ENCODE measurements around the gene ORC5.

DNA sequence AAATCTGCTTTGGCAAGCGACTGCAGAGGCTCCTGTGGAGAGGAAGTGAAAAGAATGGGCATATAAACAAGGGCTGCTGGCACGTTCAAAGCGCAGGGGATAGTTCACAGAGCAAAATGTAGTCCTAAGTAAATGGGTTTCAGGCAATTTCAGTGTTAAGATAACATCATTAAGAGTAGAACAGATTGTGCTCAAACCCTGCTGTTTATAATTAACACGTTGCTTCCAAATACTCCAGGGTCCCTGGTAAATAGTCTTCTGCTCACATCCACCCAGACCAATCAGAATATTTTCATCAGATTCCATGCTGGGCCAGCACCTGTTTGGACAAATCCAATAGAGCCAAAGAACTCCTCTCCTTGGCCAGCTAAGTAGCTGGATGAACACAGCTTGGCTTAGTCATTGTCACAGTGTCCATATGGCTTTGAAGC is 81.4 kb downstream of the ORC5 start:
- TF ChIP-seq, protein P1, sequence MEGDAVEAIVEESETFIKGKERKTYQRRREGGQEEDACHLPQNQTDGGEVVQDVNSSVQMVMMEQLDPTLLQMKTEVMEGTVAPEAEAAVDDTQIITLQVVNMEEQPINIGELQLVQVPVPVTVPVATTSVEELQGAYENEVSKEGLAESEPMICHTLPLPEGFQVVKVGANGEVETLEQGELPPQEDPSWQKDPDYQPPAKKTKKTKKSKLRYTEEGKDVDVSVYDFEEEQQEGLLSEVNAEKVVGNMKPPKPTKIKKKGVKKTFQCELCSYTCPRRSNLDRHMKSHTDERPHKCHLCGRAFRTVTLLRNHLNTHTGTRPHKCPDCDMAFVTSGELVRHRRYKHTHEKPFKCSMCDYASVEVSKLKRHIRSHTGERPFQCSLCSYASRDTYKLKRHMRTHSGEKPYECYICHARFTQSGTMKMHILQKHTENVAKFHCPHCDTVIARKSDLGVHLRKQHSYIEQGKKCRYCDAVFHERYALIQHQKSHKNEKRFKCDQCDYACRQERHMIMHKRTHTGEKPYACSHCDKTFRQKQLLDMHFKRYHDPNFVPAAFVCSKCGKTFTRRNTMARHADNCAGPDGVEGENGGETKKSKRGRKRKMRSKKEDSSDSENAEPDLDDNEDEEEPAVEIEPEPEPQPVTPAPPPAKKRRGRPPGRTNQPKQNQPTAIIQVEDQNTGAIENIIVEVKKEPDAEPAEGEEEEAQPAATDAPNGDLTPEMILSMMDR (IDR thresholded peaks at IDR 0.05): no peak
- TF ChIP-seq POLR2A (IDR thresholded peaks at IDR 0.05): no peak

All from esophagus squamous epithelium (tissue), 4 donors.